ENCODE data around the gene CDH4. TPM values are rescaled to one million over a fixed set of nuclear protein-coding genes. Genes with fewer than 3 reads are reported as not detected.

The CDH4 gene
- total RNA-seq, 1 donor from 2014 or later = 39.7 TPM

- Histone ChIP-seq H3K36me3 (ENCODE audit: control insufficient read depth, insufficient read depth, low read length) (no peaks in the 10 kb centered on the region), H3K27me3 (ENCODE audit: control insufficient read depth, insufficient read depth, low read length) (peaks cover 34% of the 10 kb centered on the region), H3K4me3 (ENCODE audit: low read depth, low read length) (no peak overlapping the region)
- TF ChIP-seq CTCF (IDR thresholded peaks at IDR 0.05; ENCODE audit: insufficient read depth, low read length, poor library complexity, severe bottlenecking) = no peak
- DNase-seq (ENCODE audit: low read depth) = no peak
Measured at GRCh38 chr20:61805365-61805764, 553.3 kb downstream of the CDH4 start.

- TF ChIP-seq CTCF (IDR thresholded peaks at IDR 0.05; ENCODE audit: insufficient read depth, low read length, poor library complexity, severe bottlenecking) = no peak
- DNase-seq (ENCODE audit: low read depth) = no peak
- peaks cover 31% of the 10 kb centered on the region for H3K27me3 ChIP-seq (ENCODE audit: control insufficient read depth, insufficient read depth, low read length)
- no peaks in the 10 kb centered on the region for H3K36me3 ChIP-seq (ENCODE audit: control insufficient read depth, insufficient read depth, low read length)
- no peak overlapping the region for H3K4me3 ChIP-seq (ENCODE audit: low read depth, low read length)
Measured at GRCh38 chr20:61805781-61806180, 553.7 kb downstream of the CDH4 start.

- Histone ChIP-seq H3K27me3 (ENCODE audit: control insufficient read depth, insufficient read depth, low read length) (peaks cover 26% of the 10 kb centered on the region), H3K4me3 (ENCODE audit: low read depth, low read length) (no peak overlapping the region), H3K36me3 (ENCODE audit: control insufficient read depth, insufficient read depth, low read length) (no peaks in the 10 kb centered on the region)
- DNase-seq (ENCODE audit: low read depth) = no peak
- TF ChIP-seq CTCF (IDR thresholded peaks at IDR 0.05; ENCODE audit: insufficient read depth, low read length, poor library complexity, severe bottlenecking) = no peak
Measured at GRCh38 chr20:61806314-61806713, 554.3 kb downstream of the CDH4 start.

- Histone ChIP-seq H3K4me3 (ENCODE audit: low read depth, low read length) (no peak overlapping the region), H3K27me3 (ENCODE audit: control insufficient read depth, insufficient read depth, low read length) (peaks cover 20% of the 10 kb centered on the region), H3K36me3 (ENCODE audit: control insufficient read depth, insufficient read depth, low read length) (no peaks in the 10 kb centered on the region)
- TF ChIP-seq CTCF (IDR thresholded peaks at IDR 0.05; ENCODE audit: insufficient read depth, low read length, poor library complexity, severe bottlenecking) = no peak
- DNase-seq (ENCODE audit: low read depth) = no peak
Measured at GRCh38 chr20:61806995-61807394, 554.9 kb downstream of the CDH4 start.

GRCh38 chr20:61807471-61808160 lies 555.6 kb downstream of the CDH4 start:
- no peak for TF ChIP-seq CTCF (IDR thresholded peaks at IDR 0.05; ENCODE audit: insufficient read depth, low read length, poor library complexity, severe bottlenecking)
- DNase-seq (ENCODE audit: low read depth) = no peak
- Histone ChIP-seq H3K27me3 (ENCODE audit: control insufficient read depth, insufficient read depth, low read length) (peaks cover 15% of the 10 kb centered on the region), H3K36me3 (ENCODE audit: control insufficient read depth, insufficient read depth, low read length) (no peaks in the 10 kb centered on the region), H3K4me3 (ENCODE audit: low read depth, low read length) (no peak overlapping the region)

- no peaks in the 10 kb centered on the region for H3K36me3 ChIP-seq (ENCODE audit: control insufficient read depth, insufficient read depth, low read length)
- no peak overlapping the region for H3K4me3 ChIP-seq (ENCODE audit: low read depth, low read length)
- DNase-seq (ENCODE audit: low read depth) = no peak
- peaks cover 7% of the 10 kb centered on the region for H3K27me3 ChIP-seq (ENCODE audit: control insufficient read depth, insufficient read depth, low read length)
- TF ChIP-seq CTCF (IDR thresholded peaks at IDR 0.05; ENCODE audit: insufficient read depth, low read length, poor library complexity, severe bottlenecking) = no peak
Measured at GRCh38 chr20:61808447-61808846, 556.4 kb downstream of the CDH4 start.
